WERI-Rb-1 (cell line): ENCODE data around the gene BCAS3.

Source experiments
- DNase-seq: peaks from one replicate; pipeline ENCODE4 v3.0.0-alpha.2; 2020
- H3K27ac ChIP-seq: fragments of 250-450 bp; sonication (Bioruptor Pico); 2 replicates; pipeline ENCODE4 v1.5.1; 2020; ENCODE audit warnings: mild to moderate bottlenecking, moderate library complexity
- H3K27me3 ChIP-seq: fragments of 250-450 bp; sonication (Bioruptor Pico); 2 replicates; pipeline ENCODE4 v1.5.1; 2021; ENCODE audit warnings: mild to moderate bottlenecking, low read depth, moderate library complexity; ENCODE audit not compliant: insufficient read depth, severe bottlenecking
- H3K36me3 ChIP-seq: fragments of 250-450 bp; sonication (Bioruptor Pico); 2 replicates; pipeline ENCODE4 v1.5.1; 2020; ENCODE audit warnings: mild to moderate bottlenecking, moderate library complexity
- H3K4me3 ChIP-seq: 2 replicates; pipeline ENCODE4 v1.5.1; 2011; ENCODE audit warnings: low read depth, mild to moderate bottlenecking, control low read depth, low read length
- H3K9me3 ChIP-seq: fragments of 250-450 bp; sonication (Bioruptor Pico); 2 replicates; pipeline ENCODE4 v1.5.1; 2021; ENCODE audit warnings: mild to moderate bottlenecking, moderate library complexity; ENCODE audit not compliant: severe bottlenecking
- CTCF ChIP-seq: IDR thresholded peaks from 2 replicates; pipeline ENCODE4 v1.5.1; 2011; ENCODE audit warnings: low read depth, mild to moderate bottlenecking, control low read depth, inconsistent platforms, low read length

BCAS3 gene

GRCh38 chr17:61157246-61157886, 479.7 kb downstream of the BCAS3 start:
- Histone ChIP-seq H3K27me3 (no peaks in the 10 kb centered on the region), H3K4me3 (peak overlapping the region; percentile 11; the same call in 1 of the 2 replicates), H3K27ac (peak overlapping the region; percentile 25), H3K9me3 (no peaks in the 10 kb centered on the region), H3K36me3 (no peaks in the 10 kb centered on the region)
- no peak for TF ChIP-seq CTCF
- peak; percentile 18 for DNase-seq

DNA sequence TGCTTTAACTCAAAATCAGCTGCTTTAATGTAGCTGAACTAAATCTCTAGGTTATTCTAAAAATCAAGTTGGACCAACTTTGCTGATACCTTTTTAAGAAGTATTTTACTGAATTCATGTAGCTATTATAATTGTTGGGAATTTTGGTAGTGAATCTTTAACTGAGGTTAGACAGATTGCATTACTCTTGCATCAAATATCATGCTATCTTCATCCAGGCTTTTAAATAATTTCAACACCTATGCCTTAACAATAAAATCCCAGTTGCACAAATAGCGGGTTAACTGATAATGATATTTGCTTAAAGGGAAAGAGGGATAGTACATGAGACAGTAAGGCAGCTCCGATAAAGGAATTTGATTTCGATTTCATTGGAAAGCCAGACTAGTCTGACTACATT, 480.7 kb downstream of the BCAS3 start:
- no peak for TF ChIP-seq CTCF
- H3K9me3 ChIP-seq: no peaks in the 10 kb centered on the region
- H3K27me3 ChIP-seq: no peaks in the 10 kb centered on the region
- no peak overlapping the region for H3K27ac ChIP-seq
- H3K4me3 ChIP-seq: no peak overlapping the region
- no peaks in the 10 kb centered on the region for H3K36me3 ChIP-seq
- no peak for DNase-seq

DNA sequence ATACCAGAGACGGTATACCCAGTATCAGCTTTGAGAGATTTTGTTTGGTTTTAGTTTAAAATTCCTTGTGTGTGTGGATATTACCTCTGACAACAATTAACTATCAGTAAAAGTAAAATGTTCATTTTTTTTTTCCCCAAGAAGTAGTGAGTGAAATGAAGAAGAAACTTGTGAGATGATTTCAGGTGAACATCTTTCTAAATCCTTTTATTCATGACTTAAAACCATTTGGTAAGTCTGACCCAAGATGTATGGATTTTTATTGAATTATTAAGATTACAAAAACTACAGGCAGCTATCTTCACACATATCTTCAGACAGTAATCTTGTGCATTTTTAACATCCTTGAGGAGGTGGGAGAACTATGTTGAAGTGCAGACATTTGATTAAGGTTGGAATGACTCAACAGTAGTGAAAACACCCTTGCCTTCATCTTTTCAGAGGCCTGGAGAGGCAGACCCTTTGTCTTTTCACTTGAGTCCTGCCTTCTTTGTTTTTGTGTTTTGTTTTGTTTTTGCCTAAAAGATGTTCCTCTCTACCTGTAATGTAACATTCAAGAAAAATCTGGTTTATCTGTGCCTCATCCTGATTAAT, 481.7 kb downstream of the BCAS3 start:
- no peak overlapping the region for H3K27ac ChIP-seq
- no peak overlapping the region for H3K4me3 ChIP-seq
- no peak for DNase-seq
- no peaks in the 10 kb centered on the region for H3K27me3 ChIP-seq
- no peaks in the 10 kb centered on the region for H3K36me3 ChIP-seq
- TF ChIP-seq CTCF: no peak
- H3K9me3 ChIP-seq: no peaks in the 10 kb centered on the region

- Histone ChIP-seq H3K36me3 (no peaks in the 10 kb centered on the region), H3K9me3 (no peaks in the 10 kb centered on the region)
- TF ChIP-seq CTCF: no peak
Measured at GRCh38 chr17:61160204-61160603, 482.6 kb downstream of the BCAS3 start.

GRCh38 chr17:61160789-61161445, 483.3 kb downstream of the BCAS3 start:
- H3K27ac ChIP-seq: no peak overlapping the region
- no peaks in the 10 kb centered on the region for H3K9me3 ChIP-seq
- no peaks in the 10 kb centered on the region for H3K36me3 ChIP-seq
- no peaks in the 10 kb centered on the region for H3K27me3 ChIP-seq
- DNase-seq: no peak
- H3K4me3 ChIP-seq: no peak overlapping the region
- TF ChIP-seq CTCF: no peak

More at GRCh38 chr17:61160204-61160603, 482.6 kb downstream of the BCAS3 start:
- Histone ChIP-seq H3K27ac (no peak overlapping the region), H3K4me3 (no peak overlapping the region), H3K27me3 (no peaks in the 10 kb centered on the region)
- DNase-seq: no peak
